WTC11 (cell line): ENCODE measurements around the gene HHIPL1. TPM values are rescaled to one million over a fixed set of nuclear protein-coding genes. Genes with fewer than 3 reads are reported as not detected.
"Not testable (repeated sequence)": the region's sequence is repeated elsewhere in the genome, so short reads cannot be mapped to it uniquely, and the experiment has no call there.

Experiments used
- ATAC-seq: fragments of 200-7000 bp; cut with Tn5 transposase; 2 replicates; pipeline ENCODE4 v1.10.0; 2021; ENCODE audit warnings: mild to moderate bottlenecking, moderate library complexity
- CTCF ChIA-PET: fragments of 300-600 bp; sonication (Branson Sonifier 250); formaldehyde crosslinking; loops from one replicate; lab custom pipeline; 2021; ENCODE audit warnings: antibody characterized with exemption; lab: Charles Lee
- POLR2A ChIA-PET: fragments of 350-600 bp; sonication (Branson Sonifier 250); formaldehyde crosslinking; loops from one replicate; lab custom pipeline; 2021; ENCODE audit warnings: antibody characterized with exemption; lab: Charles Lee
- DNase-seq: peaks from one replicate; pipeline ENCODE4 v3.0.0; 2021; ENCODE audit warnings: low spot score
- H3K27ac Mint-ChIP-seq: 2 replicates; pipeline ENCODE4 v1.8.0; 2021; ENCODE audit warnings: mixed read lengths
- H3K27me3 Mint-ChIP-seq: 2 replicates; pipeline ENCODE4 v1.8.0; 2021; ENCODE audit warnings: low read depth, mild to moderate bottlenecking, moderate library complexity, mixed read lengths
- H3K36me3 Mint-ChIP-seq: 2 replicates; pipeline ENCODE4 v1.8.0; 2021; ENCODE audit warnings: mixed read lengths
- H3K4me1 Mint-ChIP-seq: 2 replicates; pipeline ENCODE4 v1.8.0; 2022; ENCODE audit warnings: mixed read lengths
- H3K4me3 Mint-ChIP-seq: 2 replicates; pipeline ENCODE4 v1.8.0; 2021; ENCODE audit warnings: mild to moderate bottlenecking, moderate library complexity, mixed read lengths
- H3K9me3 Mint-ChIP-seq: 2 replicates; pipeline ENCODE4 v1.8.0; 2021; ENCODE audit warnings: mixed read lengths
- AR ChIP-seq: fragments of 250-450 bp; sonication (Bioruptor Pico); IDR thresholded peaks from 2 replicates; pipeline ENCODE4 v1.9.0; 2021; ENCODE audit warnings: mild to moderate bottlenecking
- CBFB ChIP-seq: sonication (generic); formaldehyde crosslinking; IDR thresholded peaks from 2 replicates; pipeline ENCODE4 v1.8.1; 2022; ENCODE audit warnings: mild to moderate bottlenecking, low read depth, missing genetic modification reagents
- CREB1 ChIP-seq: sonication (generic); formaldehyde crosslinking; IDR thresholded peaks from 2 replicates; pipeline ENCODE4 v1.8.0; 2023; ENCODE audit warnings: mild to moderate bottlenecking, missing genetic modification reagents
- CREM ChIP-seq: sonication (generic); formaldehyde crosslinking; IDR thresholded peaks from 2 replicates; pipeline ENCODE4 v1.8.1; 2022; ENCODE audit warnings: mild to moderate bottlenecking, missing genetic modification reagents, moderate library complexity
- E2F4 ChIP-seq: sonication (generic); formaldehyde crosslinking; IDR thresholded peaks from 2 replicates; pipeline ENCODE4 v1.8.1; 2022; ENCODE audit warnings: low read depth, mild to moderate bottlenecking, moderate library complexity, missing genetic modification reagents, borderline replicate concordance
- E2F5 ChIP-seq: sonication (generic); formaldehyde crosslinking; IDR thresholded peaks from 2 replicates; pipeline ENCODE4 v1.8.1; 2022; ENCODE audit warnings: mild to moderate bottlenecking, moderate library complexity, missing genetic modification reagents
- ERG ChIP-seq: fragments of 250-450 bp; sonication (Bioruptor Pico); IDR thresholded peaks from 2 replicates; pipeline ENCODE4 v1.8.0; 2021; ENCODE audit warnings: mild to moderate bottlenecking
- FOXP1 ChIP-seq: sonication (generic); formaldehyde crosslinking; IDR thresholded peaks from 2 replicates; pipeline ENCODE4 v1.8.0; 2022; ENCODE audit warnings: missing genetic modification reagents, mild to moderate bottlenecking, moderate library complexity, borderline replicate concordance
- GTF2I ChIP-seq: fragments of 250-450 bp; sonication (Bioruptor Pico); conservative IDR thresholded peaks from 2 replicates; pipeline ENCODE4 v1.4.0; 2021; ENCODE audit warnings: mild to moderate bottlenecking
- HMGA2 ChIP-seq: fragments of 250-450 bp; sonication (Bioruptor Pico); IDR thresholded peaks from 2 replicates; pipeline ENCODE4 v1.4.0; 2021; ENCODE audit warnings: mild to moderate bottlenecking, moderate library complexity
- IRF1 ChIP-seq: sonication (generic); formaldehyde crosslinking; IDR thresholded peaks from 2 replicates; pipeline ENCODE4 v1.8.0; 2023; ENCODE audit warnings: missing genetic modification reagents
- MLX ChIP-seq: sonication (generic); formaldehyde crosslinking; IDR thresholded peaks from 2 replicates; pipeline ENCODE4 v1.8.1; 2023; ENCODE audit warnings: mild to moderate bottlenecking, missing genetic modification reagents, moderate library complexity
- MXD4 ChIP-seq: fragments of 250-450 bp; sonication (Bioruptor Pico); IDR thresholded peaks from 2 replicates; pipeline ENCODE4 v1.8.0; 2021; ENCODE audit warnings: mild to moderate bottlenecking, moderate library complexity, borderline replicate concordance
- NFYB ChIP-seq: sonication (generic); formaldehyde crosslinking; conservative IDR thresholded peaks from 2 replicates; pipeline ENCODE4 v1.8.0; 2022; ENCODE audit warnings: low read depth, missing genetic modification reagents
- PRRX2 ChIP-seq: fragments of 250-450 bp; sonication (Bioruptor Pico); IDR thresholded peaks from 2 replicates; pipeline ENCODE4 v1.8.0; 2021; ENCODE audit warnings: mild to moderate bottlenecking
- SP1 ChIP-seq: sonication (generic); formaldehyde crosslinking; conservative IDR thresholded peaks from 2 replicates; pipeline ENCODE4 v1.8.1; 2022; ENCODE audit warnings: missing genetic modification reagents
- USF2 ChIP-seq: sonication (generic); formaldehyde crosslinking; IDR thresholded peaks from 2 replicates; pipeline ENCODE4 v1.8.1; 2023; ENCODE audit warnings: mild to moderate bottlenecking, missing genetic modification reagents, moderate library complexity
- ZNF121 ChIP-seq: sonication (generic); formaldehyde crosslinking; IDR thresholded peaks from 2 replicates; pipeline ENCODE4 v1.8.0; 2023; ENCODE audit warnings: missing genetic modification reagents
- ZNF416 ChIP-seq: fragments of 250-450 bp; sonication (Bioruptor Pico); IDR thresholded peaks from 2 replicates; pipeline ENCODE4 v1.9.0; 2021; ENCODE audit warnings: mild to moderate bottlenecking, inconsistent platforms
- ZNF423 ChIP-seq: fragments of 250-450 bp; sonication (Bioruptor Pico); IDR thresholded peaks from 2 replicates; pipeline ENCODE4 v2.1.2; 2022; ENCODE audit warnings: mild to moderate bottlenecking, moderate library complexity
- total RNA-seq: library from RNA; stranded (reverse); gene quantifications from 3 replicates; pipeline ENCODE4 v1.2.3, GENCODE V29; 2021

HHIPL1 gene
- total RNA-seq, 1 experiment from 2014 or later, result 1.5 TPM

- Mint-ChIP-seq H3K36me3 (no peaks in the 10 kb centered on the region), H3K4me3 (peak overlapping the region; percentile 69), H3K27ac (no peak overlapping the region), H3K27me3 (peaks cover 44% of the 10 kb centered on the region), H3K9me3 (no peaks in the 10 kb centered on the region), H3K4me1 (peaks cover 34% of the 10 kb centered on the region)
- TF ChIP-seq ZNF121 (no peak), NFYB (CRISPR knock-in tag) (no peak), AR (CRISPR knock-in tag) (no peak), FOXP1 (CRISPR knock-in tag) (no peak), PRRX2 (CRISPR knock-in tag) (no peak)
- DNase-seq (no peak), ATAC-seq (no peak)
- ChIA-PET POLR2A (no interaction called here), CTCF (interaction anchor here (0.6 kb wide), 1 partner anchor 67 kb away, joined by 3 read pairs; no protein-coding TSS in a partner anchor)
Measured at GRCh38 chr14:99660006-99660566, 15.2 kb downstream of the HHIPL1 start.

GRCh38 chr14:99660794-99661193 is 15.9 kb downstream of the HHIPL1 start:
- Mint-ChIP-seq H3K27me3 (peaks cover 44% of the 10 kb centered on the region), H3K36me3 (no peaks in the 10 kb centered on the region), H3K4me1 (peaks cover 35% of the 10 kb centered on the region), H3K9me3 (no peaks in the 10 kb centered on the region), H3K4me3 (peak overlapping the region; percentile 69), H3K27ac (no peak overlapping the region)
- POLR2A ChIA-PET, result no interaction called here
- CTCF ChIA-PET, result interaction anchor here (0.9 to 1.0 kb wide), 2 partner anchors 55 to 142 kb away, joined by 3 read pairs; no protein-coding TSS in a partner anchor
- DNase-seq, result no peak
- TF ChIP-seq CREB1 (CRISPR knock-in tag) (no peak), MLX (no peak), ZNF416 (no peak), E2F5 (CRISPR knock-in tag) (no peak), CBFB (CRISPR knock-in tag) (no peak), ZNF423 (CRISPR knock-in tag) (0 out of 2 replicates have a peak, but pooled peaks have one; percentile 28), E2F4 (no peak), ERG (no peak), HMGA2 (CRISPR knock-in tag) (no peak), SP1 (CRISPR knock-in tag) (0 out of 2 replicates have a peak, but pooled peaks have one; percentile 35), USF2 (CRISPR knock-in tag) (no peak), IRF1 (CRISPR knock-in tag) (no peak), MXD4 (no peak), CREM (CRISPR knock-in tag) (no peak), GTF2I (CRISPR knock-in tag) (no peak), ZNF121 (peak; percentile 78)
- ATAC-seq, result no peak

- ATAC-seq, H3K36me3 Mint-ChIP-seq, POLR2A ChIA-PET, DNase-seq, H3K27ac Mint-ChIP-seq, H3K4me3 Mint-ChIP-seq, H3K9me3 Mint-ChIP-seq: not testable (repeated sequence)
- Mint-ChIP-seq H3K4me1 (peaks cover 39% of the 10 kb centered on the region), H3K27me3 (peaks cover 44% of the 10 kb centered on the region)
- CTCF ChIA-PET, result interaction anchor here (0.9 to 1.0 kb wide), 2 partner anchors 55 to 142 kb away, joined by 3 read pairs; no protein-coding TSS in a partner anchor
Measured at GRCh38 chr14:99661206-99661605, 16.3 kb downstream of the HHIPL1 start.
